ENCODE results near the gene GMPPB. TPM values are rescaled to one million over a fixed set of nuclear protein-coding genes. Genes with fewer than 3 reads are reported as not detected.

Gene GMPPB
- total RNA-seq, 4 donors from 2014 or later = 15.6 to 20.5 (median 17.3) TPM

- Histone ChIP-seq H3K4me3 (no peak overlapping the region), H3K4me1 (peaks cover 0 to 6% (median 0%) of the 10 kb centered on the region in 3 donors), H3K27me3 (no peaks in the 10 kb centered on the region), H3K36me3 (peaks cover 0 to 94% of the 10 kb centered on the region in 2 donors), H3K9me3 (no peaks in the 10 kb centered on the region), H3K27ac (no peak overlapping the region)
- no peak for ATAC-seq
- TF ChIP-seq EP300 (IDR thresholded peaks at IDR 0.05) (no peak), CTCF (IDR thresholded peaks at IDR 0.05) (no peak), POLR2A (IDR thresholded peaks at IDR 0.05) (no peak), POLR2AphosphoS5 (IDR thresholded peaks at IDR 0.05) (no peak)
- 82% methylated on average over 7 of the region's 7 CpGs; no CpG with 5 or more reads in 1 of the 2 donors for WGBS, 2 donors (ENCODE audit: low coverage in 1 of 2)
These were observed 19.8 kb downstream of the GMPPB start for GRCh38 chr3:49703956-49704355.

GRCh38 chr3:49703443-49703927 is 20.3 kb downstream of the GMPPB start:
- H3K27me3 ChIP-seq = no peaks in the 10 kb centered on the region
- ATAC-seq = peak; percentile 82
- H3K4me1 ChIP-seq = peaks cover 0 to 6% (median 0%) of the 10 kb centered on the region in 3 donors
- H3K27ac ChIP-seq = no peak overlapping the region
- peaks cover 0 to 99% of the 10 kb centered on the region in 2 donors for H3K36me3 ChIP-seq
- TF ChIP-seq CTCF (IDR thresholded peaks at IDR 0.05) (peak in 3 of 4 experiments; percentile 73 to 85 (median 80)), EP300 (IDR thresholded peaks at IDR 0.05) (no peak), POLR2A (IDR thresholded peaks at IDR 0.05) (no peak)
- WGBS, 2 donors (ENCODE audit: low coverage in 1 of 2) = 72% methylated on average over 5 of the region's 14 CpGs; no CpG with 5 or more reads in 1 of the 2 donors
- no peak overlapping the region for H3K4me3 ChIP-seq
- no peaks in the 10 kb centered on the region for H3K9me3 ChIP-seq

GRCh38 chr3:49702672-49703071 is 21.1 kb downstream of the GMPPB start:
- TF ChIP-seq POLR2A (IDR thresholded peaks at IDR 0.05) = no peak
- no peak for TF ChIP-seq EP300 (IDR thresholded peaks at IDR 0.05)
- TF ChIP-seq POLR2AphosphoS5 (IDR thresholded peaks at IDR 0.05) = no peak
- no peak for TF ChIP-seq CTCF (IDR thresholded peaks at IDR 0.05)
- no peak for ATAC-seq
- peaks cover 0 to 6% (median 0%) of the 10 kb centered on the region in 3 donors for H3K4me1 ChIP-seq

GRCh38 chr3:49701388-49702077 is 22.2 kb downstream of the GMPPB start:
- H3K9me3 ChIP-seq = no peaks in the 10 kb centered on the region
- H3K36me3 ChIP-seq = peaks cover 0 to 98% of the 10 kb centered on the region in 2 donors
- H3K4me1 ChIP-seq = peaks cover 0 to 6% (median 0%) of the 10 kb centered on the region in 3 donors
- no peak for TF ChIP-seq POLR2A (IDR thresholded peaks at IDR 0.05)
- TF ChIP-seq CTCF (IDR thresholded peaks at IDR 0.05) = peak in 1 of 4 experiments; percentile 50
- no peaks in the 10 kb centered on the region for H3K27me3 ChIP-seq
- WGBS, 2 donors (ENCODE audit: low coverage in 1 of 2) = no CpG with 5 or more reads among the region's 21 CpGs
- ATAC-seq = no peak
- H3K27ac ChIP-seq = no peak overlapping the region
- no peak overlapping the region for H3K4me3 ChIP-seq

More at GRCh38 chr3:49702672-49703071, 21.1 kb downstream of the GMPPB start:
- no peak overlapping the region for H3K27ac ChIP-seq
- no peak overlapping the region for H3K4me3 ChIP-seq
- no peaks in the 10 kb centered on the region for H3K27me3 ChIP-seq
- peaks cover 0 to 100% of the 10 kb centered on the region in 2 donors for H3K36me3 ChIP-seq
- 90 to 100% methylated on average over 2 of the region's 11 CpGs for WGBS, 2 donors (ENCODE audit: low coverage in 1 of 2)
- no peaks in the 10 kb centered on the region for H3K9me3 ChIP-seq

Data from gastroesophageal sphincter (tissue), 4 donors.